LNCaP clone FGC (cell line): ENCODE results near the gene G6PC3.

Experiments
- DNase-seq: peaks from one replicate; pipeline ENCODE4 v3.0.0-alpha.2; 2011; ENCODE audit warnings: low read depth
- H3K4me3 ChIP-seq: 2 replicates; pipeline ENCODE4 v1.5.1; 2011; ENCODE audit warnings: mild to moderate bottlenecking, low read depth, low read length, control low read depth
- CTCF ChIP-seq: IDR thresholded peaks from 2 replicates; pipeline ENCODE4 v1.5.1; 2012; ENCODE audit warnings: mild to moderate bottlenecking; ENCODE audit not compliant: control insufficient read depth, insufficient read depth; ENCODE audit errors: extremely low read depth

Gene G6PC3

DNA sequence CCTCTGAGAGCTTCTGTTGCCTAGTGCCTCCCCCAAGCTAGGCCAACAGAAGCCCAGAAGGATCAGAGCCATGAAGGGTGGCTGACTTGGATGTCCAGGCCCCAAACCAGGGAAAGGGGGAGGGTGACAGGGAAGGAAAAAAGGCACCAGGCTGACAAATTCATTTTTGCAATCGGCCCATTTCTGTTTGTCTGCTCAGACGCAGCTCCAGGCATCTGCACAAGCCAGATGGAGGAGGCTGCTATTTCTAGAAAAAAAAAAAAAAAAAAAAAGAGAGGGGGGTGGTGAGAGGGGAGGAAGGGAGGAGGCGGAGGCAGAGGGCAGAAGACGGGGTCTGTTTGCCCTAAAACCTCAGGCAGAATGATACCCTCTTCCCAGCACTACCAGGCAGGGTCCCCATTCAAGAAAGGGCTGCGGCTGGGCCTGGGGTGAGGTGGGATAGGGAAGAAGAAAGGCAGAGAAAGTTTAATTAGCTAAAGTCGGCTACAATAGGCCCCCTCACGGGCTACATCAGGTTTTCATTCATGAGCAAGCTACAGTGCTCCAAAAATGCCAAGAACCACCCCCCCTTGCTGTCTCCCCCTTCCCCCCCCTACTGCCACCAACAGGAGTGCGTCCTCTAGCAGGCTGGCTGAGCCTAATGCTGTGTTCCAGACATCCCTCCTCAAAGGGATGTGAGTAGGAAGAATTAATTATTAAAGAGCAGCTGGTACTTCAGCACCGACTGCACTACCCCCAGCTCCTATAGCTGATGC, 50.5 kb downstream of the G6PC3 start:
- DNase-seq, result no peak
- no peak for TF ChIP-seq CTCF
- H3K4me3 ChIP-seq, result no peak overlapping the region

DNA sequence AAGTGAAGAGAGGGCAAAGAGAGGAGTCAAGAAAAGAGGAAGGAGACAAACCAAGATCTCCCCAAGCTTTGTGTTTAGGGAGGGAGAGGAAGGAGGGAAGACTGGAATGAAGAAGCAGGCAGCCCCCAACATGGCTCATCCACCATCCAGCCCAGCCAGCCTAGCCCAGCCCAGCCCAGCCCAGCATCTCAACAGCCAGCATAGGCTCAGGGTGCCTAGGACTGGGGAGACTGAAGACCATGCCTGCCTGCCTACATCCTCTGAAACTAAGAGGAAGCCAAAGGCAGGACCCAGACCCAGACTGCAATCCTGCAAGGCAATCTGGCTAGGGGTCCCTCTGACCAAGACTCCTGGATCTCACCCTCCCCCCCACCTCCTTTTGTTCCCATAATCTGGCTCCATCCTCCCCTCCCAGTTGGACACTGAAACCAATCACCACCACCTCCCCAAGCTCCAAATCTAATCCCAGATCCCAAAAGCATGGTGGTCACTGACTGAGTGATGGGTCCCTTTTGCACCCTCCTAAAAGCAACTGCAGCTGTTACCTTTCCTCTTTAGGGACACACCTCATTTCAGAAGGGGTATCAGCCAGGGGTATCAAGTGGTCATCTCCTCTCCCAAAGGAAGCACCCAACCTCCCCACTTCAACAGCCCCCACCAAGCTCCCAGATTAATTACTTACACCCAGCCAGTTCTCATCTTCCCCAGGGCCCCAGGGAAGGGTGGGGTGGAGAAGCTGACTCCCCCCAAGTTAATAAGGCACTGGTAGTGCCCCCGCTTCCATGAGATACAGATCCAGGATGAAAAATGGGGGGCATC, 51.7 kb downstream of the G6PC3 start:
- no peak for DNase-seq
- peak overlapping the region; percentile 70 for H3K4me3 ChIP-seq
- TF ChIP-seq CTCF, result no peak

DNA sequence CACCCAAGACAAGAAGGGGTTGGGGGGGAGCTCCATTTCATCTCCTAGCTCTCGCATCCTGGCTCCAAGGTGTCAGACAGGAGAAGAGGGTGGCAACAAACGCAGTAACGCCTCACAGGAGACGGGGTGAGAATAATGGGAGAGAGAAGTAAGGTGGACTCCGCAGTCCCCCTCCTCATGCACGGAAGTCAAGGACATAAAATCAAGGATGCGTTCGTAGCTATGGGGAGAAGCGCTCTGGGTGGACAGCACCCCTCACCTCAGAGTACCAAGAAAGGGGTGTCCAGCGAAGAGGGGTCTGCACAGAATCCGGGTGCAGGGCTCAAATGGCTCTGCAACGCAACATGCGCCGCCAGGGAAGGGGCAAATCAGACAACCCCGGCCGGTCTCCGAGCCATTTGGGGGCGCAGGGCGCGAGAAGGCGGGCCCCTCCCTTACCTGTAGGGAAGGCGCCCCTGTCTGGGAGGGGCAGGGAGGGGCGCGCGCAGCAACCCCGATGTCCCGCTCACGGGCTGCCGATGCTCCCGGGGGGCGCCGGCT, 52.4 kb downstream of the G6PC3 start:
- TF ChIP-seq CTCF, result no peak
- no peak for DNase-seq
- H3K4me3 ChIP-seq, result peak overlapping the region; percentile 70

DNA sequence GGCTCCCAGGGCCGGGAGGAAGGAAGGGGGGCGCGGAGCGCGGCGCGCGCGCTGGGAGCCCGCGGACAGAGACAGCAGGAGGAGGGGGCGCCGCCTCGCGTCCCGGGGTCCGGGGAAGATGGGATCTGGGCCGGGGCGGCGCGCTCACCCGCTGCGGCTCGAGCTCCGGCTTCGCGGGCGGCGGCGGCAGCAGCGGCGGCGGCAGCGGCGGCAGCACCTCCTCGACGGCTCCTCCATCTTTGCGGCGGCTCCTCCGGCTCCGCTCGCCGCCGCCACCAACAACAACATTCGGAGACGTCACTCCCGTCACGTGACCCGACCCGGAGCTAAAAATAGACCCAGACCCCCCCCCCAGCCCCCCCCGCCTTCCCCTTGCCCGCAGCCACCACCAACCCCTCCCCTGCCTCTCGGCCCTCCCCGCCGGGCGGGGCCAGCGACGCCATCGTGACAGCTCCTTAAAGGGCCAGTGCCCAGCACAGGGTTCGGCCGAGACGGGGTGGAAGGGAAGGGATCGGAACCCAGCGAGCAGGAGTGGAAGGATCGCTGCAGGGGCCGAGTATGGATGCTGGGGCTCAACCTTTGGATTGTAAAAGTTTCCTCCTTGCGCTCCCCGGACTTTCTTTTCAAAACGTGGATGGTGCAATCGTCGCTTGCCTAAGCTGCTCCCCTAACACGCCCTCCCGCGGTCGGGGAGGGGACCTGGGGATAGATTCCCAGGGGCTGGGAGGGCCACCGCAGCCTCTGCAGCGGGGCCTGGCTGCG, 53.0 kb downstream of the G6PC3 start, which contains the start of gene HDAC5:
Gene HDAC5 (minus strand): TSS at position 286 of the 762 bp plus-strand sequence. CDS start 6,126 bp downstream, outside the sequence.
- peak; percentile 31; the same call in 1 of the 2 replicates for TF ChIP-seq CTCF

DNA sequence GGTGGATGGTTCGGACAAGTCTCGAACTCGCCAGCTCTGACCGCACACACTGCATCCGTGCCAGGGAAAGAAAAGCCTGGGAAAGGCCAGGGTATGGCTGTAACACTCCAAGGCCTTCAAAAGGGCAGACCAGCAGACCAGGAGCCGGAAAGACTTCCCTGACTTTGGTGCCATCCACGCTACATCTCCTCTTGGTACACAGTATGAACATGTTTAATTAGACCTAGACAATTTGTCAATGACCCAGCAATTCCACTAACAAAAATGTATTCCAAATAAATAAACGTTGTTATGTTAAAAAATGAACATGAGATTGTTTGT, 53.5 kb downstream of the G6PC3 start:
- no peak for DNase-seq
- TF ChIP-seq CTCF, result no peak
- H3K4me3 ChIP-seq, result peak overlapping the region; percentile 70

More for the DNA sequence above, 53.0 kb downstream of the G6PC3 start, which contains the start of gene HDAC5:
- DNase-seq, result peak; percentile 63
- H3K4me3 ChIP-seq, result peak within 1 kb of the TSS; percentile 70
